Kidney epithelial cell (primary cell): ENCODE measurements around the gene TPM4. TPM values are rescaled to one million over a fixed set of nuclear protein-coding genes. Genes with fewer than 3 reads are reported as not detected.
"Not testable (repeated sequence)": the region's sequence is repeated elsewhere in the genome, so short reads cannot be mapped to it uniquely, and the experiment has no call there.

Source experiments
- DNase-seq: peaks from one replicate; pipeline ENCODE4 v3.0.0-alpha.2; 2010; ENCODE audit warnings: low read depth
- H3K27me3 ChIP-seq: 2 replicates; pipeline ENCODE4 v1.6.0; 2011; ENCODE audit warnings: low read length; ENCODE audit not compliant: control insufficient read depth, insufficient read depth
- H3K36me3 ChIP-seq: 2 replicates; pipeline ENCODE4 v1.5.1; 2011; ENCODE audit warnings: low read length; ENCODE audit not compliant: control insufficient read depth, insufficient read depth
- H3K4me3 ChIP-seq: 2 replicates; pipeline ENCODE4 v1.5.1; 2011; ENCODE audit warnings: low read depth, mild to moderate bottlenecking, control low read depth, low read length
- total RNA-seq: library from RNA; depleted of rRNA; stranded (reverse); fragments of >200 nt; gene quantifications from 2 replicates; pipeline ENCODE4 v1.2.3, GENCODE V29; 2015
- TF ChIP-seq, protein P1 (sequence below): IDR thresholded peaks from 2 replicates; pipeline ENCODE4 v1.5.1; 2011; ENCODE audit warnings: mild to moderate bottlenecking, moderate library complexity, low read length, control low read depth, inconsistent platforms; ENCODE audit not compliant: insufficient read depth, poor library complexity, severe bottlenecking

The TPM4 gene
- total RNA-seq, result 730 and 873 TPM in 2 replicates

DNA sequence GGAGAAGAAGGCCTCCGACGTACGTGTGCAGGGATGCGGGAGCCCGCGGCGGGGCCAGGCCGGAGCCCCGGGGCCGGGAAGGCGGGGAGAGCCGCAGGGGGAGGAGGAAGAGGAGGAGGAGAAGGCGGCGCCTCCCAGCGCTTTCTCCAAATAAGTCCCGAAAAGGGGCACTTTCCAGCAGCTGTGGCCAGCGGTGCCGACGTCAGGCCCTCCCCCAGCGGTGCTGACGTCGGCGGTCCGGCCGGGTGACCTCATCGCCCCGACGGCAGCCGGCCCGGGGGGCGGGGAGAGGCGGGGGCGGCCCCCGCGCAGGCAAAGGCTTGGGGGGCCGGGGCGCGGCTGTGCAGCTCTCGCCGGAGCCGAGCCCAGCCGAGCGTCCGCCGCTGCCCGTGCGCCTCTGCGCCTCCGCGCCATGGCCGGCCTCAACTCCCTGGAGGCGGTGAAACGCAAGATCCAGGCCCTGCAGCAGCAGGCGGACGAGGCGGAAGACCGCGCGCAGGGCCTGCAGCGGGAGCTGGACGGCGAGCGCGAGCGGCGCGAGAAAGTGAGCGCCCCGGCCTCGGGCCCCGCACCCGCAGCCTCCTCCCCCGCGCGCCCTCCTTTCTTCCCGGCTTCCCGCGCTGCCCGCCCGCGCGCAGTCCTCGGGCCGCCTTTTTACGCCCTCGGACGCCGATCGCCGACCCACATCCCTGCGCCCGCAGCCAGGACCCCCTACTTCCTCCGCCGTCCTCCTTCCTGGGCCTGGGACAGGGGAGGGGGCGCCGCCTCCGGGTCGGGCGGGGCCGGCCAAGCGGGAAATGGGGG is at the start of gene TPM4:
Gene TPM4 (plus strand): TSS at position 342 of the 804 bp plus-strand sequence. CDS start 71 bp downstream, at position 413.
- Histone ChIP-seq H3K36me3 (no peaks in the 10 kb centered on the region), H3K4me3 (peak within 1 kb of the TSS; percentile 99), H3K27me3 (no peaks in the 10 kb centered on the region)
- TF ChIP-seq, protein P1, sequence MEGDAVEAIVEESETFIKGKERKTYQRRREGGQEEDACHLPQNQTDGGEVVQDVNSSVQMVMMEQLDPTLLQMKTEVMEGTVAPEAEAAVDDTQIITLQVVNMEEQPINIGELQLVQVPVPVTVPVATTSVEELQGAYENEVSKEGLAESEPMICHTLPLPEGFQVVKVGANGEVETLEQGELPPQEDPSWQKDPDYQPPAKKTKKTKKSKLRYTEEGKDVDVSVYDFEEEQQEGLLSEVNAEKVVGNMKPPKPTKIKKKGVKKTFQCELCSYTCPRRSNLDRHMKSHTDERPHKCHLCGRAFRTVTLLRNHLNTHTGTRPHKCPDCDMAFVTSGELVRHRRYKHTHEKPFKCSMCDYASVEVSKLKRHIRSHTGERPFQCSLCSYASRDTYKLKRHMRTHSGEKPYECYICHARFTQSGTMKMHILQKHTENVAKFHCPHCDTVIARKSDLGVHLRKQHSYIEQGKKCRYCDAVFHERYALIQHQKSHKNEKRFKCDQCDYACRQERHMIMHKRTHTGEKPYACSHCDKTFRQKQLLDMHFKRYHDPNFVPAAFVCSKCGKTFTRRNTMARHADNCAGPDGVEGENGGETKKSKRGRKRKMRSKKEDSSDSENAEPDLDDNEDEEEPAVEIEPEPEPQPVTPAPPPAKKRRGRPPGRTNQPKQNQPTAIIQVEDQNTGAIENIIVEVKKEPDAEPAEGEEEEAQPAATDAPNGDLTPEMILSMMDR, result no peak
- peak; percentile 73 for DNase-seq

DNA sequence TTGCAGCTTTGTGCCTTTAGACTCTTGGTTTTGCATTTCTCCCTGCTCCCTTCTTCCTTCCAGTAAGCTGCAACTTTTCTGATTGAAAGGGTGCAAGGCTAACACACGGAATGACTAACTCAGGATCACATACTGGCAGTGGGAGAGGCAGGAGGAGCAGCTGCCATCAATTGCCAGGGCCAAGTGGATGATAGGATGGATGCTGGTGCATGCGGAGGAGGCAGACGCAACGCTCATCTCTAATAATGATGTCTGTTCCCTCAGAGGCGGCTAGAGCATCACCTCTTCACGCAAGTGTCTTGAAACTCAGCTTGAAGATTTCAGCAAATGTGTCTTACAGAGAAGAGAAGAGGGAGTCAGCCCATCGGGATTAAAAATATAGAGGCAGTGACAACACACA is 49.5 kb upstream of the TPM4 start:
- Histone ChIP-seq H3K4me3 (no peak overlapping the region), H3K27me3 (no peaks in the 10 kb centered on the region), H3K36me3 (no peaks in the 10 kb centered on the region)
- DNase-seq, result no peak
- TF ChIP-seq, protein P1, result no peak

DNA sequence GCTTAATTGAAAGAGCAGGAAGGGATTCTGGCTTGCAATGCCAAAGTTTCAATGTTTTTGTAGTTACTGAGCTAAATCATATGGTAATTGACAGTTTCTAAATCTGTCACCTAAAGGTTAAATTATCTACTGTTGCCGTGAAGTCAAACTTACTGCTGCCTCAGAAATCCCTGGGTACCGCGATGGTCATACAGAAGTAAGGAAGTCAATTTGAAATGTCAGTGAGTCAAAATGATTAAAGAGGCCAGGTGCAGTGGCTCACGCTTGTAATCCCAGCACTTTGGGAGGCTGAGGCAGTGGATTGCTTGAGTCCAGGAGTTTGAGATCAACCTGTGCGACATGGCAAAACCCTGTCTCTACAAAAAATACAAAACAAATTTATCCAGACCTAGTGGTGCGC is 48.8 kb upstream of the TPM4 start:
- Histone ChIP-seq H3K4me3 (no peak overlapping the region), H3K27me3 (no peaks in the 10 kb centered on the region), H3K36me3 (no peaks in the 10 kb centered on the region)
- no peak for DNase-seq
- TF ChIP-seq, protein P1, result no peak

DNA sequence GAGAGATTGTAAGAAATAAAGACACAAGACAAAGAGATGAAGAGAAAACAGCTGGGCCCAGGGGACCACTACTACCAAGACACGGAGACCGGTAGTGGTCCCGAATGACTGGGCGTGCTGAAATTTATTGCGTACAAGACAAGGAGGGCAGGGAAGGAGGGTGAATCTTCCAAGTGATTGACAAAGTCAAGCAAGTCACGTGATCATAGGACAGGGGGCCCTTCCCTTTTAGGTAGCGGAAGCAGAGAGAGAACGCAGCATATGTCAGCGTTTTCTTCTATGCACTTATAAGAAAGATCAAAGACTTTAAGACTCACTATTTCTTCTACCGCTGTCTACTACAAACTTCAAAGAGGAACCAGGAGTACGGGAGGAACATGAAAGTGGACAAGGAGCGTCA is 46.1 kb upstream of the TPM4 start:
- DNase-seq, H3K36me3 ChIP-seq, H3K27me3 ChIP-seq, H3K4me3 ChIP-seq: not testable (repeated sequence)

DNA sequence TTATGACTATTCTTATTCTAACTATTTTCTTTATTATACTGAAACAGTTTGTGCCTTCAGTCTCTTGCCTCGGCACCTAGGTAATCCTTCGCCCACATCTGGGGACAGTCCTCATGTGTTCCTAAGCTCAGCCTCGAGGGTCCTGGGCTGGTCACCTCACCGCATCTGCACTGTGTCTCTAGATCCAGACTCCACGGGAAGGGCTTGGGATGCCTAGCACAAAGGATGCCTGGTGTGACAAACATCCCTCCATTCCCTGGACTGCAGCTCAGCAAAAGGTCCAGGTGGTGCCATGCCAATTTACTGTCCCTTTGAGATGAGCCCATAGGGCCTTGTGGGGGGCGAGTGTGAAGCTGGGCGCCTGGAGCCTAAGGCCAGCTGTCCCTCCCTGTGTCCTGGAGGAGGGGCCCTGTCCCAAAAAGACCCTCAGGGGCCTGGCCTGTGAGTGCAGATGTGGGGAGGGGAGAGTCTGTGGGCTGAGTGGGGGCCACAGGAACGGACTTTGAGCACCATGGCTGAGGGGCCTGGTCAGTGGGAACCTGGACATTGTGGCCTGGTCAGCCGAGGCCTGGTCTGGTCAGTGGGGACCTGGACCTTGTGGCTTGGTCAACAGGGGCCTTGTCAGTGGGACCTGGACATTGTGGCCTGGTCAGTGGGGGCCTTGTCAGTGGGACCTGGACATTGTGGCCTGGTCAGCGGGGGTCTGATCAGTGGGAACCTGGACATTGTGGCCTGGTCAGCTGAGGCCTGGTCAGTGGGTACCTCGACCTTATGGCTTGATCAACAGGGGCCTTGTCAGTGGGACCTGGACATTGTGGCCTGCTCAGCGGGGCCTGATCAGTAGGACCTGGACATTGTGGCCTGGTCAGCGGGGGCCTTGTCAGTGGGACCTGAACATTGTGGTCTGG is 45.1 kb upstream of the TPM4 start:
- TF ChIP-seq, protein P1, result no peak
- H3K27me3 ChIP-seq, result no peaks in the 10 kb centered on the region
- no peaks in the 10 kb centered on the region for H3K36me3 ChIP-seq
- no peak for DNase-seq
- H3K4me3 ChIP-seq, result no peak overlapping the region

DNA sequence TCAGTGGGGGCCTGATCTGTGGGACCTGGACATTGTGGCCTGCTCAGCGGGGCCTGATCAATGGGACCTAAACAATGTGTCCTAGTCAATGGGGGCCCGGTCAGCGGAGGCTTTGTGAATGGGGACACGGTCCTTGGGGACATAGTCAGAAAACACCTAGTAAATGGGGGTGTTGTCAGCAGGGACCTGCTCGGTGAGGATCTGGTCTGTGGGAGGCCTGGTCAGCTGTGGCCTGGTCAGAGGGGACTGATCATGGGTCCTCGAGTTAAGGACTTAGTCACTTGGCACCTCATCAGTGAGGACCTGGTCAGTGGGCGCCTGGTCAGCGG is 44.5 kb upstream of the TPM4 start:
- H3K4me3 ChIP-seq, result no peak overlapping the region
- H3K27me3 ChIP-seq, result no peaks in the 10 kb centered on the region
- no peak for DNase-seq
- no peaks in the 10 kb centered on the region for H3K36me3 ChIP-seq
- TF ChIP-seq, protein P1, result no peak
